B cell (primary cell): ENCODE data around the gene KLF4. TPM values are rescaled to one million over a fixed set of nuclear protein-coding genes. Genes with fewer than 3 reads are reported as not detected.

Experiments used
- ATAC-seq: fragments of 200-7000 bp; cut with Tn5 transposase; one replicate; pipeline ENCODE4 v1.10.0; 2021; ENCODE audit warnings: low read depth, mild to moderate bottlenecking, moderate number of reproducible peaks, moderate library complexity
- CTCF ChIA-PET: fragments of 350-600 bp; sonication (Branson Sonifier 250); formaldehyde crosslinking; loops from one replicate; lab custom pipeline; 2021; ENCODE audit warnings: antibody characterized with exemption, inconsistent platforms; lab: Charles Lee
- POLR2A ChIA-PET: fragments of 350-600 bp; sonication (Branson Sonifier 250); formaldehyde crosslinking; loops from one replicate; lab custom pipeline; 2021; ENCODE audit warnings: antibody characterized with exemption; lab: Charles Lee
- DNase-seq: peaks from one replicate; pipeline ENCODE4 v3.0.0; 2013
- H2AFZ ChIP-seq: 2 replicates; pipeline ENCODE4 v1.6.1; 2012; ENCODE audit warnings: mild to moderate bottlenecking, low read depth, low read length; ENCODE audit not compliant: insufficient read depth, poor library complexity, severe bottlenecking
- H3K27ac ChIP-seq, 2 donors: 1 replicate in 1 of 2; 2 replicates in 1 of 2; pipeline ENCODE4 v1.5.1; 2012 to 2013; ENCODE audit warnings: low read length in 2 of 2, mild to moderate bottlenecking in 2 of 2, moderate library complexity in 1 of 2
- H3K27me3 ChIP-seq, 4 experiments: fragments of 200-600 bp in 1 of 4; sonication (generic) in 1 of 4; replicated peaks in 1 of 4; 1 replicate in 2 of 4; 2 replicates in 2 of 4; pipeline versions ENCODE4 v1.6.1 to v1.7.0; 2013 to 2016; ENCODE audit warnings: low read length in 3 of 4, mild to moderate bottlenecking in 2 of 4, mixed read lengths in 1 of 4, moderate library complexity in 1 of 4; ENCODE audit not compliant: insufficient read depth in 4 of 4, control insufficient read depth in 3 of 4; ENCODE audit errors: control extremely low read depth in 1 of 4
- H3K36me3 ChIP-seq, 2 experiments: replicated peaks in 1 of 2; 1 replicate in 1 of 2; 2 replicates in 1 of 2; pipeline versions ENCODE4 v1.6.1 to v1.7.1; 2013; ENCODE audit warnings: low read length in 1 of 2; ENCODE audit not compliant: insufficient read depth in 2 of 2, control insufficient read depth in 1 of 2; ENCODE audit errors: control extremely low read depth in 1 of 2, extremely low read depth in 1 of 2
- H3K4me1 ChIP-seq, 2 donors: fragments of 200-600 bp in 1 of 2; sonication (generic) in 1 of 2; 1 replicate in 1 of 2; 2 replicates in 1 of 2; pipeline versions ENCODE4 v1.5.1 to v1.6.1; 2013 to 2017; ENCODE audit warnings: low read length in 2 of 2; ENCODE audit not compliant: control insufficient read depth in 2 of 2, insufficient read depth in 2 of 2
- H3K4me2 ChIP-seq: replicated peaks from 2 replicates; pipeline ENCODE3; 2012; ENCODE audit warnings: mild to moderate bottlenecking, low read depth, low read length; ENCODE audit not compliant: poor library complexity, severe bottlenecking
- H3K4me3 ChIP-seq, 5 experiments: fragments of 200-600 bp in 1 of 5; sonication (generic) in 1 of 5; 1 replicate in 3 of 5; 2 replicates in 2 of 5; pipeline versions ENCODE4 v1.5.1 to v1.7.0; 2011 to 2016; ENCODE audit warnings: low read length in 4 of 5, mild to moderate bottlenecking in 4 of 5, low read depth in 2 of 5, control low read depth in 1 of 5, moderate library complexity in 1 of 5; ENCODE audit not compliant: insufficient read depth in 1 of 5; ENCODE audit errors: control extremely low read depth in 1 of 5, extremely low read depth in 1 of 5
- H3K79me2 ChIP-seq: fragments of 200-600 bp; sonication (generic); one replicate; pipeline ENCODE4 v1.6.0; 2016; ENCODE audit warnings: low read length; ENCODE audit not compliant: control insufficient read depth, insufficient read depth
- H3K9ac ChIP-seq: fragments of 200-600 bp; sonication (generic); 2 replicates; pipeline ENCODE4 v1.6.1; 2017; ENCODE audit warnings: mild to moderate bottlenecking, low read length, moderate library complexity
- H3K9me3 ChIP-seq, 3 donors: one replicate each; pipeline versions ENCODE4 v1.6.1 to v1.7.1; 2013; ENCODE audit warnings: low read length in 2 of 3; ENCODE audit not compliant: control insufficient read depth in 2 of 3, insufficient read depth in 1 of 3; ENCODE audit errors: control extremely low read depth in 1 of 3
- H4K20me1 ChIP-seq: 2 replicates; pipeline ENCODE4 v1.6.0; 2012; ENCODE audit warnings: mild to moderate bottlenecking, low read length; ENCODE audit not compliant: insufficient read depth, control insufficient read depth, poor library complexity, severe bottlenecking
- H3K27ac Mint-ChIP-seq: one replicate; pipeline ENCODE4 v1.8.0; 2021; ENCODE audit warnings: mixed read lengths
- H3K27me3 Mint-ChIP-seq: one replicate; pipeline ENCODE4 v1.8.0; 2021; ENCODE audit warnings: mixed read lengths
- H3K4me1 Mint-ChIP-seq: one replicate; pipeline ENCODE4 v1.8.0; 2021; ENCODE audit warnings: mixed read lengths
- H3K4me3 Mint-ChIP-seq: one replicate; pipeline ENCODE4 v1.8.0; 2021; ENCODE audit warnings: mixed read lengths
- H3K9me3 Mint-ChIP-seq: one replicate; pipeline ENCODE4 v1.8.0; 2022; ENCODE audit warnings: mixed read lengths; ENCODE audit not compliant: insufficient read depth
- EZH2 ChIP-seq: IDR thresholded peaks from 2 replicates; pipeline ENCODE4 v1.6.1; 2012; ENCODE audit warnings: borderline replicate concordance, low read depth, mild to moderate bottlenecking, moderate library complexity, low read length; ENCODE audit not compliant: insufficient read depth, poor library complexity, severe bottlenecking
- WGBS: methylation state at CpG from one replicate; pipeline ENCODE4 v1.1.5; 2013; ENCODE audit warnings: missing lambda C conversion rate; ENCODE audit not compliant: insufficient coverage; 5-methylcytosine and 5-hydroxymethylcytosine counted together
- intact Hi-C: fragments of 100-400 bp; cut with micrococcal nuclease; formaldehyde crosslinking; loops from one replicate; pipeline ENCODE4 v1.10.0; 2022
- polyA plus RNA-seq: library from polyadenylated mRNA; depleted of rRNA; stranded (reverse); fragments of >200 nt; gene quantifications from 2 replicates; pipeline ENCODE4 v1.2.3, GENCODE V29; 2012
- total RNA-seq, 2 donors: library from RNA; stranded (reverse); fragments of 120-200 nt in 1 of 2; gene quantifications; 1 replicate in 1 of 2; 2 replicates in 1 of 2; pipeline versions ENCODE4 v1.2.3 to v1.2.4, GENCODE V29; 2013 to 2022
- TF ChIP-seq, protein P1 (sequence below): fragments of 200-600 bp; IDR thresholded peaks from one replicate; pipeline ENCODE4 v1.8.0; 2022; ENCODE audit warnings: antibody characterized with exemption, mild to moderate bottlenecking

KLF4 gene
- total and polyA plus RNA-seq, 2 donors (not counting 1 experiment from before 2014, with no cell fraction given), result 3.8 to 244 TPM

DNA sequence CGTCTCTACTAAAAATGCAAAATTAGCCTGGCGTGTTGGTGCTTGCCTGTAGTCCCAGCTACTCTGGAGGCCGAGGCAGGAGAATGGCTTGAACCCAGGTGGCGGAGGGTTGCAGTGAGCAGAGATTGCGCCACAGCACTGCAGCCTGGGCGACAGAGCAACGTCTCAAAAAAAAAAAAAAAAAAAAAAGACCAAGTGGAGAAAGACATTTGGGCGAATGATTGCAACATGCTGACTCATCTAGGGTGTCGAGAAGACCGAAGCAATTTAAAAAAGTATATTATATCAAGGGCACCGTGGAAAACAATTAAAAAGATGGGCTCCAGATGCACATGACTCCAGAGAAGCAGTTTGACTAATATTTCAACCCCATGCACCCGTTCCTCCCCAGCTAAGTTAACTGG lies 9.2 kb downstream of the KLF4 start:
- ChIA-PET CTCF (interaction anchor here (0.5 to 2.4 kb wide), 2 partner anchors 26 to 1085 kb away, joined by 3 to 12 read pairs; no protein-coding TSS in a partner anchor), POLR2A (no interaction called here)
- Mint-ChIP-seq H3K27ac (no peak overlapping the region), H3K4me3 (no peak overlapping the region), H3K27me3 (peaks cover 14% of the 10 kb centered on the region), H3K9me3 (no peaks in the 10 kb centered on the region), H3K4me1 (no peaks in the 10 kb centered on the region)
- Histone ChIP-seq H4K20me1 (no peaks in the 10 kb centered on the region), H3K4me3 (no peak overlapping the region), H3K4me2 (no peak overlapping the region), H2AFZ (no peak overlapping the region), H3K4me1 (no peaks in the 10 kb centered on the region), H3K79me2 (no peaks in the 10 kb centered on the region), H3K27me3 (no peaks in the 10 kb centered on the region), H3K9ac (no peak overlapping the region), H3K36me3 (no peaks in the 10 kb centered on the region), H3K27ac (no peak overlapping the region), H3K9me3 (no peaks in the 10 kb centered on the region)
- DNase-seq, result no peak
- intact Hi-C loops, result loop anchor here (5.0 kb wide), 1 partner anchor 1282 kb away; no protein-coding TSS in a partner anchor
- ATAC-seq, result no peak
- no peak for TF ChIP-seq EZH2
- TF ChIP-seq, protein P1, sequence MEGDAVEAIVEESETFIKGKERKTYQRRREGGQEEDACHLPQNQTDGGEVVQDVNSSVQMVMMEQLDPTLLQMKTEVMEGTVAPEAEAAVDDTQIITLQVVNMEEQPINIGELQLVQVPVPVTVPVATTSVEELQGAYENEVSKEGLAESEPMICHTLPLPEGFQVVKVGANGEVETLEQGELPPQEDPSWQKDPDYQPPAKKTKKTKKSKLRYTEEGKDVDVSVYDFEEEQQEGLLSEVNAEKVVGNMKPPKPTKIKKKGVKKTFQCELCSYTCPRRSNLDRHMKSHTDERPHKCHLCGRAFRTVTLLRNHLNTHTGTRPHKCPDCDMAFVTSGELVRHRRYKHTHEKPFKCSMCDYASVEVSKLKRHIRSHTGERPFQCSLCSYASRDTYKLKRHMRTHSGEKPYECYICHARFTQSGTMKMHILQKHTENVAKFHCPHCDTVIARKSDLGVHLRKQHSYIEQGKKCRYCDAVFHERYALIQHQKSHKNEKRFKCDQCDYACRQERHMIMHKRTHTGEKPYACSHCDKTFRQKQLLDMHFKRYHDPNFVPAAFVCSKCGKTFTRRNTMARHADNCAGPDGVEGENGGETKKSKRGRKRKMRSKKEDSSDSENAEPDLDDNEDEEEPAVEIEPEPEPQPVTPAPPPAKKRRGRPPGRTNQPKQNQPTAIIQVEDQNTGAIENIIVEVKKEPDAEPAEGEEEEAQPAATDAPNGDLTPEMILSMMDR, result no peak
- 77% methylated on average over 9 of the region's 12 CpGs for WGBS

DNA sequence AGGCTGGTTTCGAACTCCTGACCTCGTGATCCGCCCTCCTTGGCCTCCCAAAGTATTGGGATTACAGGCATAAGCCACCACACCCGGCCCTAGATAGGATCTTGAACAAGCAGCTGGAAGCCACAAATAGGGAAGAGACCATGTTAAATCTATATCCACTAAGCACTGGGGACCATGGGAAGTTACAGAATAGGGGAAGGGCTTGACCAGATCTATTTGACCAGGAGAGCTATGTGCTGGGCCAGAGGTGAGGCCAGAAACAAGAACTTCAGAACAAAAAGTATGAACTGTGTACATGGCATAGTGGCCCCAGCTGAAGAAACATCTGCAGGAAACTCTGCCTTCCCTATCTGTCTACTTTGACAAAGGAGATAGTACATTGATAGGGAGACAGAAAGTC lies 10.8 kb downstream of the KLF4 start:
- no peak overlapping the region for H3K9ac ChIP-seq
- WGBS, result 96% methylated on average over 3 of the region's 4 CpGs
- no peaks in the 10 kb centered on the region for H3K4me1 ChIP-seq
- ChIA-PET CTCF (no interaction called here), POLR2A (no interaction called here)
- Mint-ChIP-seq H3K4me1 (no peaks in the 10 kb centered on the region), H3K27ac (no peak overlapping the region), H3K4me3 (no peak overlapping the region), H3K27me3 (peaks cover 10% of the 10 kb centered on the region), H3K9me3 (no peaks in the 10 kb centered on the region)
- H3K27me3 ChIP-seq, result no peaks in the 10 kb centered on the region
- no peak overlapping the region for H3K4me3 ChIP-seq
- H4K20me1 ChIP-seq, result no peaks in the 10 kb centered on the region
- H3K79me2 ChIP-seq, result no peaks in the 10 kb centered on the region
- H3K4me2 ChIP-seq, result no peak overlapping the region
- H3K27ac ChIP-seq, result no peak overlapping the region
- ATAC-seq, result no peak
- TF ChIP-seq, protein P1, result no peak
- no peak for TF ChIP-seq EZH2
- H2AFZ ChIP-seq, result no peak overlapping the region
- DNase-seq, result no peak
- intact Hi-C loops, result no loop called here
- H3K9me3 ChIP-seq, result no peaks in the 10 kb centered on the region
- no peaks in the 10 kb centered on the region for H3K36me3 ChIP-seq
